Stimulated activated naive B cell treated with anti-CD40 and anti-IgM and Interleukin-4, amounts not matched to agents 10 μg/mL and 1 μg/mL and 100 μg/mL, for 72 hours (primary cell): ENCODE measurements around the gene PDCD5.
A peak's percentile ranks its signal among the peaks of the same experiment; 100 is the strongest.
"Not testable (repeated sequence)": the region's sequence is repeated elsewhere in the genome, so short reads cannot be mapped to it uniquely, and the experiment has no call there.

Experiments used
- ATAC-seq, 2 donors: fragments of 150-1000 bp; cut with Tn5 transposase; replicated peaks; 2 replicates each; pipeline ENCODE4 v1.10.0; 2021; ENCODE audit warnings: moderate library complexity in 1 of 2
- DNase-seq: peaks from one replicate; pipeline ENCODE4 v3.0.0; 2021
- H3K27ac Mint-ChIP-seq: one replicate; pipeline ENCODE4 v1.8.0; 2022; ENCODE audit warnings: mild to moderate bottlenecking, mixed read lengths
- H3K27me3 Mint-ChIP-seq, 2 donors: one replicate each; pipeline ENCODE4 v1.8.0; 2022; ENCODE audit warnings: mixed read lengths in 2 of 2
- H3K36me3 Mint-ChIP-seq, 2 donors: one replicate each; pipeline ENCODE4 v1.8.0; 2022; ENCODE audit warnings: mixed read lengths in 2 of 2, mild to moderate bottlenecking in 1 of 2
- H3K4me1 Mint-ChIP-seq, 2 donors: one replicate each; pipeline ENCODE4 v1.8.0; 2022; ENCODE audit warnings: mixed read lengths in 2 of 2, mild to moderate bottlenecking in 1 of 2
- H3K4me3 Mint-ChIP-seq, 2 donors: one replicate each; pipeline ENCODE4 v1.8.0; 2022; ENCODE audit warnings: mild to moderate bottlenecking in 2 of 2, mixed read lengths in 2 of 2, moderate library complexity in 1 of 2
- H3K9me3 Mint-ChIP-seq, 2 donors: one replicate each; pipeline ENCODE4 v1.8.0; 2022; ENCODE audit warnings: mixed read lengths in 2 of 2, mild to moderate bottlenecking in 1 of 2

Gene PDCD5

GRCh38 chr19:32566246-32566830 lies 14.7 kb upstream of the PDCD5 start:
- no peak overlapping the region for H3K4me3 Mint-ChIP-seq
- no peak for DNase-seq

GRCh38 chr19:32567486-32567885 lies 13.5 kb upstream of the PDCD5 start:
- Mint-ChIP-seq H3K9me3 (no peaks in the 10 kb centered on the region), H3K27me3 (peaks cover 23 to 37% of the 10 kb centered on the region in 2 donors), H3K4me3 (no peak overlapping the region), H3K27ac (no peak overlapping the region), H3K36me3 (no peaks in the 10 kb centered on the region), H3K4me1 (no peaks in the 10 kb centered on the region)
- no peak for ATAC-seq
- DNase-seq = no peak

More at GRCh38 chr19:32566246-32566830, 14.7 kb upstream of the PDCD5 start:
- Mint-ChIP-seq H3K27ac (no peak overlapping the region), H3K36me3 (no peaks in the 10 kb centered on the region), H3K4me1 (no peaks in the 10 kb centered on the region), H3K9me3 (no peaks in the 10 kb centered on the region), H3K27me3 (peaks cover 23 to 37% of the 10 kb centered on the region in 2 donors)
- no peak for ATAC-seq

- no peak for DNase-seq
- Mint-ChIP-seq H3K27me3 (peaks cover 29 to 54% of the 10 kb centered on the region in 2 donors), H3K9me3 (no peaks in the 10 kb centered on the region), H3K36me3 (no peaks in the 10 kb centered on the region), H3K4me1 (no peaks in the 10 kb centered on the region), H3K4me3 (no peak overlapping the region), H3K27ac (no peak overlapping the region)
- peak; percentile 59 to 73 for ATAC-seq
Measured at GRCh38 chr19:32570081-32570785, 10.8 kb upstream of the PDCD5 start.

GRCh38 chr19:32571471-32572075 lies 9.4 kb upstream of the PDCD5 start:
- not testable (repeated sequence) for ATAC-seq, H3K9me3 Mint-ChIP-seq, H3K4me3 Mint-ChIP-seq, H3K4me1 Mint-ChIP-seq, DNase-seq, H3K27ac Mint-ChIP-seq, H3K36me3 Mint-ChIP-seq
- peaks cover 37 to 63% of the 10 kb centered on the region in 2 donors for H3K27me3 Mint-ChIP-seq

- H3K36me3 Mint-ChIP-seq, H3K9me3 Mint-ChIP-seq, H3K4me1 Mint-ChIP-seq, H3K4me3 Mint-ChIP-seq, DNase-seq, ATAC-seq, H3K27ac Mint-ChIP-seq: not testable (repeated sequence)
- peaks cover 41 to 65% of the 10 kb centered on the region in 2 donors for H3K27me3 Mint-ChIP-seq
Measured at GRCh38 chr19:32572700-32573491, 8.1 kb upstream of the PDCD5 start.

- no peak overlapping the region for H3K27ac Mint-ChIP-seq
- H3K4me1 Mint-ChIP-seq = no peaks in the 10 kb centered on the region
- no peak overlapping the region for H3K4me3 Mint-ChIP-seq
- ATAC-seq (no peak), DNase-seq (no peak)
- H3K27me3 Mint-ChIP-seq = peaks cover 41 to 61% of the 10 kb centered on the region in 2 donors
- H3K36me3 Mint-ChIP-seq = no peaks in the 10 kb centered on the region
- peaks cover 0 to 2% of the 10 kb centered on the region in 2 donors for H3K9me3 Mint-ChIP-seq
Measured at GRCh38 chr19:32573492-32573794, 7.5 kb upstream of the PDCD5 start.

GRCh38 chr19:32576790-32577189 lies 4.2 kb upstream of the PDCD5 start:
- H3K36me3 Mint-ChIP-seq = peaks cover 0 to 1% of the 10 kb centered on the region in 2 donors
- ATAC-seq (no peak), DNase-seq (no peak)

GRCh38 chr19:32580353-32580900 lies 563 bp upstream of the PDCD5 start:
- Mint-ChIP-seq H3K36me3 (peaks cover 5 to 11% of the 10 kb centered on the region in 2 donors), H3K4me3 (peak overlapping the region; percentile 90 to 91), H3K9me3 (peaks cover 0 to 1% of the 10 kb centered on the region in 2 donors), H3K27me3 (peaks cover 16 to 19% of the 10 kb centered on the region in 2 donors), H3K27ac (peak overlapping the region; percentile 65), H3K4me1 (peaks cover 11 to 13% of the 10 kb centered on the region in 2 donors)
- ATAC-seq (peak in 1 of 2 donors; percentile 33), DNase-seq (no peak)

More at GRCh38 chr19:32576790-32577189, 4.2 kb upstream of the PDCD5 start:
- H3K4me1 Mint-ChIP-seq = no peaks in the 10 kb centered on the region
- H3K9me3 Mint-ChIP-seq = peaks cover 0 to 2% of the 10 kb centered on the region in 2 donors
- no peak overlapping the region for H3K27ac Mint-ChIP-seq
- H3K4me3 Mint-ChIP-seq = no peak overlapping the region
- peaks cover 26 to 36% of the 10 kb centered on the region in 2 donors for H3K27me3 Mint-ChIP-seq

- peaks cover 6 to 8% of the 10 kb centered on the region in 2 donors for H3K27me3 Mint-ChIP-seq
- H3K9me3 Mint-ChIP-seq = no peaks in the 10 kb centered on the region
- H3K36me3 Mint-ChIP-seq = peaks cover 16 to 20% of the 10 kb centered on the region in 2 donors
- DNase-seq (no peak), ATAC-seq (no peak)
- peak overlapping the region; percentile 90 to 93 for H3K4me3 Mint-ChIP-seq
- peaks cover 11 to 13% of the 10 kb centered on the region in 2 donors for H3K4me1 Mint-ChIP-seq
- peak overlapping the region; percentile 62 for H3K27ac Mint-ChIP-seq
Measured at GRCh38 chr19:32581705-32582179, 752 bp downstream of the PDCD5 start.

GRCh38 chr19:32587747-32588504 lies 6.9 kb downstream of the PDCD5 start:
- ATAC-seq, H3K27ac Mint-ChIP-seq, H3K27me3 Mint-ChIP-seq, H3K4me3 Mint-ChIP-seq, H3K4me1 Mint-ChIP-seq, H3K9me3 Mint-ChIP-seq, DNase-seq: not testable (repeated sequence)
- H3K36me3 Mint-ChIP-seq = peaks cover 40 to 48% of the 10 kb centered on the region in 2 donors

- no peak for DNase-seq
- no peak overlapping the region for H3K4me3 Mint-ChIP-seq
- peaks cover 0 to 2% of the 10 kb centered on the region in 2 donors for H3K4me1 Mint-ChIP-seq
- no peak overlapping the region for H3K27ac Mint-ChIP-seq
- no peaks in the 10 kb centered on the region for H3K9me3 Mint-ChIP-seq
- no peaks in the 10 kb centered on the region for H3K27me3 Mint-ChIP-seq
- H3K36me3 Mint-ChIP-seq = peaks cover 37 to 58% of the 10 kb centered on the region in 2 donors
- no peak for ATAC-seq
Measured at GRCh38 chr19:32594021-32594420, 13.0 kb downstream of the PDCD5 start.

- H3K4me1 Mint-ChIP-seq = peaks cover 0 to 2% of the 10 kb centered on the region in 2 donors
- H3K4me3 Mint-ChIP-seq = no peak overlapping the region
- H3K36me3 Mint-ChIP-seq = peaks cover 37 to 57% of the 10 kb centered on the region in 2 donors
- ATAC-seq (no peak), DNase-seq (no peak)
- no peaks in the 10 kb centered on the region for H3K9me3 Mint-ChIP-seq
- H3K27ac Mint-ChIP-seq = no peak overlapping the region
- H3K27me3 Mint-ChIP-seq = no peaks in the 10 kb centered on the region
Measured at GRCh38 chr19:32595491-32595890, 14.5 kb downstream of the PDCD5 start.

- ATAC-seq (no peak), DNase-seq (no peak)
- no peaks in the 10 kb centered on the region for H3K9me3 Mint-ChIP-seq
Measured at GRCh38 chr19:32598022-32598421, 17.0 kb downstream of the PDCD5 start.

More at GRCh38 chr19:32598022-32598421, 17.0 kb downstream of the PDCD5 start:
- Mint-ChIP-seq H3K27ac (no peak overlapping the region), H3K27me3 (no peaks in the 10 kb centered on the region), H3K4me1 (no peaks in the 10 kb centered on the region), H3K4me3 (no peak overlapping the region), H3K36me3 (peaks cover 29 to 50% of the 10 kb centered on the region in 2 donors)
